ENCODE results near the gene WDR90. TPM values are rescaled to one million over a fixed set of nuclear protein-coding genes. Genes with fewer than 3 reads are reported as not detected.

Gene WDR90
- total RNA-seq, 5 donors from 2014 or later (not counting 1 experiment from before 2014, with no cell fraction given): 19.7 to 35.7 (median 23.4) TPM

DNA sequence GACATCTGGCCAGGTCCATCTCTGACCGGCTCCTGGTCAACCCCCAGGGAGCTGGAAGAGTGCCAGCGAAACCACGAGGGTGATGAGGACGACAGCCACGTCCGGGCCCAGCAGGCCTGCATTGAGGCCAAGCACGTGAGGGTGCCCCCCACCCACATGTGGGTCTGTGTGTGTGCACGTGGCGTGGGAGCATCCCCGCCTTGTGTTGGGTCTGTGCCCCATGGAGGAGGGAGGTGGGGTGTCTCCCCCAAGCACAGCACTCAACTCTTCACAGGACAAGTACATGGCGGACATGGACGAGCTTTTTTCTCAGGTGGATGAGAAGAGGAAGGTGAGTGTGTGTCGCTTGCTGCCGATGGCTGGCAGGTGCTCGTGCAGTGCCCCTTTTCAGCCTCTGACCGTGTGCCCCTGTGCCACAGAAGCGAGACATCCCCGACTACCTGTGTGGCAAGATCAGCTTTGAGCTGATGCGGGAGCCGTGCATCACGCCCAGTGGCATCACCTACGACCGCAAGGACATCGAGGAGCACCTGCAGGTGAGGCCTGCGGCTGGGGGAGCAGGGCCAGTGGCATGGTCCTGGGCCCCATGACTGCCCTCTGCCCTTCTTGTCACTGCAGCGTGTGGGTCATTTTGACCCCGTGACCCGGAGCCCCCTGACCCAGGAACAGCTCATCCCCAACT lies 32.7 kb downstream of the WDR90 start:
- Histone ChIP-seq H3K4me3 (ENCODE audit: control insufficient read depth in 1 of 2, extremely low read depth in 1 of 2, low read length in 1 of 2) (no peak overlapping the region), H3K4me1 (ENCODE audit: control insufficient read depth in 1 of 2, extremely low read depth in 1 of 2, insufficient read depth in 2 of 2, low read length in 2 of 2) (peaks cover 2 to 73% of the 10 kb centered on the region in 2 experiments), H3K9me3 (no peaks in the 10 kb centered on the region), H3K27me3 (replicated peaks in 1 of 2; ENCODE audit: control insufficient read depth in 2 of 2, extremely low read depth in 1 of 2, insufficient read depth in 2 of 2, low read length in 1 of 2) (peaks cover 0 to 6% of the 10 kb centered on the region in 2 experiments), H3K36me3 (ENCODE audit: control insufficient read depth in 2 of 2, extremely low read depth in 1 of 2, insufficient read depth in 1 of 2, low read length in 1 of 2) (peaks cover 5 to 26% of the 10 kb centered on the region in 2 donors), H3K27ac (ENCODE audit: low read length) (no peak overlapping the region)
- DNase-seq: no peak
- Mint-ChIP-seq H3K4me3 (peak overlapping the region; percentile 68 to 77 (median 71)), H3K27ac (peak overlapping the region; percentile 57 to 69), H3K9me3 (no peaks in the 10 kb centered on the region), H3K4me1 (peaks cover 17 to 45% (median 38%) of the 10 kb centered on the region in 3 donors), H3K27me3 (no peaks in the 10 kb centered on the region), H3K36me3 (peaks cover 4% of the 10 kb centered on the region)
- CTCF ChIA-PET: no interaction called here
- no peak for ATAC-seq (replicated peaks in 1 of 4)
- POLR2A ChIA-PET: no interaction called here
- 81% methylated on average over 20 of the region's 28 CpGs for WGBS (ENCODE audit: insufficient coverage)

DNA sequence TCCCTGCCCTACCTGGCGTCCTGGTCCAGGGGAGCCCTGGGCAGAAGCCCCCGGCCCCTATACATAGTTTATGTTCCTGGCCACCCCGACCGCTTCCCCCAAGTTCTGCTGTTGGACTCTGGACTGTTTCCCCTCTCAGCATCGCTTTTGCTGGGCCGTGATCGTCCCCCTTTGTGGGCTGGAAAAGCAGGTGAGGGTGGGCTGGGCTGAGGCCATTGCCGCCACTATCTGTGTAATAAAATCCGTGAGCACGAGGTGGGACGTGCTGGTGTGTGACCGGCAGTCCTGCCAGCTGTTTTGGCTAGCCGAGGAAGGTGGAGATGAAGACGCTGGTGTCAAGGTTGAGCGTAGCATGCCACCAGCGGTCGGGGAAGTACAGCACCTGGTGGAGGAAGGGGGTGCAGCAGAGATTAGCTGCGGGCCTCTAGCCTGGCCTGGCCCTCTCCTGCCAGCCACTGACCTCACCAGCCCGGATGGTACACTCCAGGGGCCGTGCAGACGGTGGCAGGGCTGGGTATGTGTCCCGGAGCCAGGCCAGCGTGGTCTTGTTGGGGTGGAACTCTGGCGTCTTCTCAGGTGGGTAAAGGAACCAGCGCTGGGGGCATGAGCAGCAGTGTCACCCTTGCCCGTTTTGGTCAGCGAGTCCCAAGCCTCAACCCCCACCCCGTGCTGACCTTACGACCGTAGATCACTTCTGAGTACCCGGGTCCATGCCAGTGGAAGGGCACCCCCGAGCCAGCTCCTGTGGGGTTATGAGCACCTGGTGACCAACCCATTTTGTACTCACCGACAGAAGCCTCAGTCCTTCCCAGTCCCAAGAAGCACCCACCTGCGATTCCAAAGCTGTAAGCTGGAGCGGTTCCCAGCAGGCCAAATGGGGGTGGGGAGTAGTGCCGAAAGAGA lies 33.6 kb downstream of the WDR90 start:
- Histone ChIP-seq H3K9me3 (no peaks in the 10 kb centered on the region), H3K4me3 (ENCODE audit: control insufficient read depth in 1 of 2, extremely low read depth in 1 of 2, low read length in 1 of 2) (no peak overlapping the region), H3K36me3 (ENCODE audit: control insufficient read depth in 2 of 2, extremely low read depth in 1 of 2, insufficient read depth in 1 of 2, low read length in 1 of 2) (peaks cover 8 to 28% of the 10 kb centered on the region in 2 donors), H3K27ac (ENCODE audit: low read length) (no peak overlapping the region), H3K4me1 (ENCODE audit: control insufficient read depth in 1 of 2, extremely low read depth in 1 of 2, insufficient read depth in 2 of 2, low read length in 2 of 2) (peaks cover 2 to 65% of the 10 kb centered on the region in 2 experiments), H3K27me3 (replicated peaks in 1 of 2; ENCODE audit: control insufficient read depth in 2 of 2, extremely low read depth in 1 of 2, insufficient read depth in 2 of 2, low read length in 1 of 2) (no peaks in the 10 kb centered on the region)
- WGBS (ENCODE audit: insufficient coverage): 90% methylated on average over 27 of the region's 36 CpGs
- peaks cover 17 to 42% (median 36%) of the 10 kb centered on the region in 3 donors for H3K4me1 Mint-ChIP-seq
- H3K9me3 Mint-ChIP-seq: no peaks in the 10 kb centered on the region
- no peak for ATAC-seq (replicated peaks in 1 of 4)
- ChIA-PET CTCF (no interaction called here), POLR2A (no interaction called here)
- peak in 1 of 35 experiments; percentile 34 for DNase-seq
- H3K27me3 Mint-ChIP-seq: no peaks in the 10 kb centered on the region
- H3K4me3 Mint-ChIP-seq: peak overlapping the region; percentile 68 to 77 (median 71)
- H3K36me3 Mint-ChIP-seq: peaks cover 4% of the 10 kb centered on the region
- H3K27ac Mint-ChIP-seq: peak overlapping the region; percentile 66

DNA sequence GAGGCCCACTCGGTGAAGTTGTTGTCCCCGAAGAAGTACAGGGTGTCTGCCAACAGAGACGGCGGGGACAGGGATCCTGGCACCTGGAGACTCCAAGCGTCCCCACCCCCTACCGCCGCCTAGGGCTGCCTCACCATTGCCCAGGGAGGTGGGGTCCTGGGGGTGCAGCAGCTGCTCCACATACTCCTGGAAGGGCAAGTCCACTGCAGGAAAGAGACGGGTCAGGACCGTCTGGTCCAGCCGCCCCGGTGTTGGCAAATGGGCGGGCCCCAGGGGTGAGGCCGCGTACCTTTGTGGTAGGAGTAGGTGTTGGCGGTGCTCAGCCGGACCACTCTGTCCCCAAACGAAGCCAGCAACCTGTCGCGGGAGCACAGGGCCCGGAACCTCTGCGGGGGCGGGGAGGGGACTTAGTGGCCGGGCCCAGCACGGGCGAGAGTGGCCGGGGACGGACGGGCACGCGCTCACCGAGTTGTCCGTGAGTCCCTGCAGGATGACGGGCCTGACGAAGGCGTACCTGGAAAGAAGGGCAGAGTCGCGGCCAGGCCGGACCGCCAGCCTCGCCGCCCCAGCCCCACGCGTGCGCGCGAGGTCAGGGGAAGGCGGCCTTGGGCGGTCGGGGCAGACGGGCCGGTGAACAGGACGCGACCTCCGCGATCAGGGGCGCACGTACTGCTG lies 34.4 kb downstream of the WDR90 start:
- no peak for DNase-seq
- peak overlapping the region; percentile 22 to 48 for H3K4me3 ChIP-seq (ENCODE audit: control insufficient read depth in 1 of 2, extremely low read depth in 1 of 2, low read length in 1 of 2)
- ChIA-PET POLR2A (no interaction called here), CTCF (no interaction called here)
- H3K27me3 ChIP-seq (replicated peaks in 1 of 2; ENCODE audit: control insufficient read depth in 2 of 2, extremely low read depth in 1 of 2, insufficient read depth in 2 of 2, low read length in 1 of 2): no peaks in the 10 kb centered on the region
- ATAC-seq (replicated peaks in 1 of 4): no peak
- Mint-ChIP-seq H3K4me1 (peaks cover 17 to 42% (median 36%) of the 10 kb centered on the region in 3 donors), H3K27me3 (no peaks in the 10 kb centered on the region), H3K4me3 (peak overlapping the region; percentile 68 to 77 (median 71)), H3K27ac (peak overlapping the region; percentile 65 to 66), H3K9me3 (no peaks in the 10 kb centered on the region), H3K36me3 (peaks cover 4% of the 10 kb centered on the region)
- H3K9me3 ChIP-seq: no peaks in the 10 kb centered on the region
- H3K27ac ChIP-seq (ENCODE audit: low read length): no peak overlapping the region
- H3K36me3 ChIP-seq (ENCODE audit: control insufficient read depth in 2 of 2, extremely low read depth in 1 of 2, insufficient read depth in 1 of 2, low read length in 1 of 2): peaks cover 8 to 28% of the 10 kb centered on the region in 2 donors
- peaks cover 2 to 66% of the 10 kb centered on the region in 2 experiments for H3K4me1 ChIP-seq (ENCODE audit: control insufficient read depth in 1 of 2, extremely low read depth in 1 of 2, insufficient read depth in 2 of 2, low read length in 2 of 2)
- 22% methylated on average over 56 of the region's 57 CpGs for WGBS (ENCODE audit: insufficient coverage)

DNA sequence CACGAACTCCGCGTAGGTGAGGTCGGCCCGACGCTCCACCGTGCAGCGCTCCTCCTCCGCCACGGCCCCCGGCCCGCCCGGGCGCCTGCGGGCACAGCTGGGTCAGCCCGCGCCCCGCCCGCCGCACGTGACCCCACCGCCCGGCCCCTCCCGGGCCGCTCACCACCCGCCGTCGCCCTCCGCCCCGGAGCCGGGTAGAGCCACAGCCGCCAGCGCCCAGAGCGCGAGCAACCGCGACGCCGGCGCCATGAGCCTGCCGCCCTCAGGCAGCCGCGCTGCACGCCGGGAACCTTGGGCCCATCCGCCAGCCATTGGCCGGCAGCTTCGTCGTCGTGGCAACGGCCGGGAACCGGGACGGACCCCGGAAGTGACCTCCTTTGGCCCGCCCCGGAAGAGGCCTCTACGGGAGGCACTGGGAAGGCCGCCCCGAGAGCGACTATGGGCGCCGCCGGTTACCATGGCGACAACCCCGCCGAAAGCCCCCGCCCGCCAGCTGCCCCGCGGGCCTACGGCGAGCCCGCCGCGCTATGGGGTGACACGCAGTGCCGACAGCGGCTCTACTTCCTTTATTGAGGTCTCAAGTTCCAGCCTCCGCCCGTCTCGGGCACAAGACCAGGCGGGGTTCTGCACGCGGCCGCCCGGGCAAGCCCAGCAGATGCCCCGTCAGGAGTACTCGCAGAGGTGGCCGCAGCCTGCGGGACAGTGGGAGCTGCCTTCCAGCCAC lies 35.1 kb downstream of the WDR90 start, which contains the start of gene JMJD8:
Gene JMJD8 (minus strand): TSS at position 264 of the 724 bp plus-strand sequence. CDS start 15 bp downstream, at position 249.
- Histone ChIP-seq H3K4me1 (ENCODE audit: control insufficient read depth in 1 of 2, extremely low read depth in 1 of 2, insufficient read depth in 2 of 2, low read length in 2 of 2) (peaks cover 3 to 67% of the 10 kb centered on the region in 2 experiments), H3K27ac (ENCODE audit: low read length) (peak within 1 kb of the TSS; percentile 75), H3K9me3 (no peaks in the 10 kb centered on the region), H3K36me3 (ENCODE audit: control insufficient read depth in 2 of 2, extremely low read depth in 1 of 2, insufficient read depth in 1 of 2, low read length in 1 of 2) (peaks cover 8 to 28% of the 10 kb centered on the region in 2 donors), H3K27me3 (replicated peaks in 1 of 2; ENCODE audit: control insufficient read depth in 2 of 2, extremely low read depth in 1 of 2, insufficient read depth in 2 of 2, low read length in 1 of 2) (no peaks in the 10 kb centered on the region), H3K4me3 (ENCODE audit: control insufficient read depth in 1 of 2, extremely low read depth in 1 of 2, low read length in 1 of 2) (peak within 1 kb of the TSS; percentile 62)
- Mint-ChIP-seq H3K4me1 (peaks cover 12 to 45% (median 41%) of the 10 kb centered on the region in 3 donors), H3K27me3 (no peaks in the 10 kb centered on the region), H3K27ac (peak within 1 kb of the TSS; percentile 65 to 66), H3K36me3 (peaks cover 4% of the 10 kb centered on the region), H3K4me3 (peak within 1 kb of the TSS; percentile 69 to 79 (median 77)), H3K9me3 (no peaks in the 10 kb centered on the region)
- ChIA-PET POLR2A (no interaction called here), CTCF (no interaction called here)
- peak; percentile 85 to 97 (median 91) for DNase-seq
- peak; percentile 60 to 76 (median 66) for ATAC-seq (replicated peaks in 1 of 4)
- 3% methylated on average over 91 of the region's 91 CpGs for WGBS (ENCODE audit: insufficient coverage)

DNA sequence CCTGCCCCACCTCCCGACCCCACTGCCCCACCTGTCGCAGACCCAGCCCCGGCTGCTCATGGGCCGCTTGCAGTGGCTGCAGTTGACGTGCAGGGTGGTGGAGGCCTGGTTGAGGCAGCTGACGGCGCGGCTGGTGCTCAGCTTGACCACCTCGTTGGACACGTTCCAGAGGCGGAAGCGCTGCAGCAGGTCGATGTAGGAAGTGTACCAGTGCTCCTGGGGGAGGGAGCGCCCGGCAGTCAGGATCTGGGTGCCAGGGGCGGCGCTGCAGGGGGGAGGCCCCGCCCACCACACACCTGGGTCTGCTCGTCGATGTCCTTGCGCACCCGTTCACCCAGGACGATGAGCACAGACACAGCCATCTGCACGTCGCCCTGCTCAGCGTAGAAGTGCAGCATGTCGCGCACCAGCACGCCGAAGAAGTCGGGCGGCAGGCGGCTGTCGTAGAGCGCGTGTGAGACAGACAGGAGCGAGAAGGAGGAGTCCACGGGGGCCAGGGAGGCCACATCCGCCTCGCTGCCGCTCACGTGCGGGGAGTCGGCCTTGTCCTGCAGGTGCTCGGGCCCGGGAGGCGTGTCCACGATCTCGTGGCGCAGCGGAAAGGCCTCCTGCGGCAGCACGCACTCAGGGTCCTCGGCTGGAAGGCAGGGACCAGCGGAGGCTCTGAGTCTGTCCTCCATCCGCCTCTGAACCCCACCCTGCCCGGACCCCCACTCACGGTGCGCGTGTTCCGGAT lies 36.0 kb downstream of the WDR90 start:
- Histone ChIP-seq H3K36me3 (ENCODE audit: control insufficient read depth in 2 of 2, extremely low read depth in 1 of 2, insufficient read depth in 1 of 2, low read length in 1 of 2) (peaks cover 8 to 28% of the 10 kb centered on the region in 2 donors), H3K9me3 (no peaks in the 10 kb centered on the region), H3K27me3 (replicated peaks in 1 of 2; ENCODE audit: control insufficient read depth in 2 of 2, extremely low read depth in 1 of 2, insufficient read depth in 2 of 2, low read length in 1 of 2) (no peaks in the 10 kb centered on the region), H3K4me1 (ENCODE audit: control insufficient read depth in 1 of 2, extremely low read depth in 1 of 2, insufficient read depth in 2 of 2, low read length in 2 of 2) (peaks cover 8 to 69% of the 10 kb centered on the region in 2 experiments), H3K27ac (ENCODE audit: low read length) (no peak overlapping the region), H3K4me3 (ENCODE audit: control insufficient read depth in 1 of 2, extremely low read depth in 1 of 2, low read length in 1 of 2) (no peak overlapping the region)
- WGBS (ENCODE audit: insufficient coverage): 94% methylated on average over 56 of the region's 61 CpGs
- CTCF ChIA-PET: no interaction called here
- peaks cover 10 to 46% (median 46%) of the 10 kb centered on the region in 3 donors for H3K4me1 Mint-ChIP-seq
- no peak overlapping the region for H3K27ac Mint-ChIP-seq
- ATAC-seq (replicated peaks in 1 of 4) (no peak), DNase-seq (no peak)
- peak overlapping the region in 2 of 3 donors; percentile 28 to 45 for H3K4me3 Mint-ChIP-seq
- POLR2A ChIA-PET: no interaction called here
- H3K9me3 Mint-ChIP-seq: no peaks in the 10 kb centered on the region
- H3K27me3 Mint-ChIP-seq: no peaks in the 10 kb centered on the region
- peaks cover 4% of the 10 kb centered on the region for H3K36me3 Mint-ChIP-seq
